Smooth muscle cell of the umbilical artery (primary cell): Measurements from ENCODE around the gene TRA2B. TPM values are rescaled to one million over a fixed set of nuclear protein-coding genes. Genes with fewer than 3 reads are reported as not detected.

ENCODE experiments used
- total RNA-seq: library from RNA; depleted of rRNA; stranded (reverse); fragments of >200 nt; gene quantifications from 2 replicates; pipeline ENCODE4 v1.2.3, GENCODE V29; 2014

TRA2B gene
- total RNA-seq, result 139 and 153 TPM in 2 replicates

GRCh38 chr3:185937689-185938374 lies at the start of gene TRA2B:
TRA2B (minus strand) TSS chr3:185938014; CDS start chr3:185937860, 154 bp downstream.

Other genes starting within 250 kb of the TRA2B start
- 40.7 and 82.7 TPM in 2 replicates for gene IGF2BP2, start 113.0 kb downstream of the TRA2B start, total RNA-seq
- gene ETV5, start 171.1 kb upstream of the TRA2B start, total RNA-seq, result 37.7 and 58.2 TPM in 2 replicates